CD14-positive monocyte (primary cell): ENCODE measurements around the gene POLDIP3. TPM values are rescaled to one million over a fixed set of nuclear protein-coding genes. Genes with fewer than 3 reads are reported as not detected.
A peak's percentile ranks its signal among the peaks of the same experiment; 100 is the strongest.

ENCODE experiments used
- DNase-seq, 3 donors: peaks; one replicate each; pipeline ENCODE4 v3.0.0-alpha.2; 2011 to 2022
- H2AFZ ChIP-seq: 2 replicates; pipeline ENCODE4 v1.6.0; 2012; ENCODE audit warnings: mild to moderate bottlenecking, low read depth, low read length, inconsistent platforms; ENCODE audit not compliant: insufficient read depth, poor library complexity, severe bottlenecking
- H3K27ac ChIP-seq, 2 donors: 1 replicate in 1 of 2; 2 replicates in 1 of 2; pipeline ENCODE4 v1.5.1; 2012 to 2013; ENCODE audit warnings: low read length in 2 of 2, control low read depth in 1 of 2, inconsistent platforms in 1 of 2, low read depth in 1 of 2, mild to moderate bottlenecking in 1 of 2
- H3K27me3 ChIP-seq, 2 donors: one replicate each; pipeline versions ENCODE4 v1.6.0 to v1.6.1; 2011 to 2013; ENCODE audit warnings: low read length in 2 of 2; ENCODE audit not compliant: control insufficient read depth in 2 of 2, insufficient read depth in 2 of 2
- H3K36me3 ChIP-seq, 2 donors: replicated peaks in 1 of 2; 1 replicate in 1 of 2; 2 replicates in 1 of 2; pipeline versions ENCODE4 v1.5.1 to v1.6.1; 2012 to 2013; ENCODE audit warnings: low read length in 2 of 2, control low read depth in 1 of 2, inconsistent platforms in 1 of 2, mild to moderate bottlenecking in 1 of 2; ENCODE audit not compliant: insufficient read depth in 2 of 2, control insufficient read depth in 1 of 2
- H3K4me1 ChIP-seq, 2 donors: 1 replicate in 1 of 2; 2 replicates in 1 of 2; pipeline versions ENCODE4 v1.5.1 to v1.6.1; 2012 to 2013; ENCODE audit warnings: low read length in 2 of 2, control low read depth in 1 of 2, inconsistent platforms in 1 of 2, mild to moderate bottlenecking in 1 of 2, moderate library complexity in 1 of 2; ENCODE audit not compliant: insufficient read depth in 2 of 2, control insufficient read depth in 1 of 2
- H3K4me2 ChIP-seq: replicated peaks from 2 replicates; pipeline ENCODE3; 2012; ENCODE audit warnings: low read length, moderate library complexity, mild to moderate bottlenecking; ENCODE audit not compliant: poor library complexity, severe bottlenecking; ENCODE audit errors: extremely low read depth
- H3K4me3 ChIP-seq, 3 experiments: fragments of 200-600 bp in 1 of 3; sonication (generic) in 1 of 3; replicated peaks in 1 of 3; 1 replicate in 2 of 3; 2 replicates in 1 of 3; pipeline ENCODE4 v1.5.1; 2011 to 2013; ENCODE audit warnings: low read length in 3 of 3, mild to moderate bottlenecking in 3 of 3, control low read depth in 2 of 3, low read depth in 2 of 3, inconsistent platforms in 1 of 3, moderate library complexity in 1 of 3
- H3K79me2 ChIP-seq: 2 replicates; pipeline ENCODE4 v1.6.0; 2012; ENCODE audit warnings: mild to moderate bottlenecking, control low read depth, inconsistent platforms, low read length, moderate library complexity; ENCODE audit not compliant: insufficient read depth
- H3K9ac ChIP-seq: 2 replicates; pipeline ENCODE4 v1.6.0; 2017; ENCODE audit warnings: low read length, mild to moderate bottlenecking; ENCODE audit not compliant: insufficient read depth, poor library complexity, severe bottlenecking
- H3K9me3 ChIP-seq, 2 donors: replicated peaks in 1 of 2; 1 replicate in 1 of 2; 2 replicates in 1 of 2; pipeline versions ENCODE4 v1.5.1 to v1.6.1; 2012 to 2013; ENCODE audit warnings: low read length in 2 of 2, control low read depth in 1 of 2; ENCODE audit not compliant: control insufficient read depth in 1 of 2, insufficient read depth in 1 of 2
- H4K20me1 ChIP-seq: 2 replicates; pipeline ENCODE4 v1.6.0; 2012; ENCODE audit warnings: mild to moderate bottlenecking, low read length, control low read depth, moderate library complexity; ENCODE audit not compliant: insufficient read depth
- H3K27ac Mint-ChIP-seq, 7 donors: one replicate each; pipeline ENCODE4 v1.8.0; 2020; ENCODE audit warnings: mild to moderate bottlenecking in 7 of 7, mixed read lengths in 7 of 7, moderate library complexity in 6 of 7, inconsistent platforms in 2 of 7
- H3K27me3 Mint-ChIP-seq, 3 donors: one replicate each; pipeline ENCODE4 v1.8.0; 2021 to 2022; ENCODE audit warnings: low read depth in 3 of 3, mild to moderate bottlenecking in 3 of 3, mixed read lengths in 3 of 3, moderate library complexity in 3 of 3, inconsistent platforms in 1 of 3
- H3K36me3 Mint-ChIP-seq, 2 donors: one replicate each; pipeline ENCODE4 v1.8.0; 2020; ENCODE audit warnings: mixed read lengths in 2 of 2, inconsistent platforms in 1 of 2, mild to moderate bottlenecking in 1 of 2
- H3K4me1 Mint-ChIP-seq: one replicate; pipeline ENCODE4 v1.8.0; 2020; ENCODE audit warnings: mild to moderate bottlenecking, mixed read lengths
- H3K4me3 Mint-ChIP-seq, 2 donors: one replicate each; pipeline ENCODE4 v1.8.0; 2020; ENCODE audit warnings: mild to moderate bottlenecking in 2 of 2, mixed read lengths in 2 of 2, moderate library complexity in 1 of 2
- H3K9me3 Mint-ChIP-seq, 7 donors: one replicate each; pipeline ENCODE4 v1.8.0; 2020 to 2022; ENCODE audit warnings: mixed read lengths in 7 of 7, mild to moderate bottlenecking in 6 of 7, moderate library complexity in 6 of 7, inconsistent platforms in 2 of 7
- WGBS: methylation state at CpG from one replicate; pipeline ENCODE4 v1.1.5; 2013; ENCODE audit warnings: missing lambda C conversion rate; ENCODE audit not compliant: insufficient coverage; 5-methylcytosine and 5-hydroxymethylcytosine counted together
- intact Hi-C, 2 donors: fragments of 100-400 bp; cut with micrococcal nuclease; formaldehyde crosslinking; loops; one replicate each; pipeline versions ENCODE4 v1.15.0 to v1.15.1; 2023
- polyA plus RNA-seq, 3 donors: library from polyadenylated mRNA; depleted of rRNA in 1 of 3; unstranded in 2 of 3; stranded (reverse) in 1 of 3; fragments of 300-500 nt in 2 of 3; fragments of >200 nt in 1 of 3; fragmentation: Illumina TruSeq in 2 of 3; gene quantifications; 1 replicate in 2 of 3; 2 replicates in 1 of 3; pipeline ENCODE4 v1.2.3, GENCODE V29; 2012 to 2021
- TF ChIP-seq, protein P1 (sequence below): fragments of 200-600 bp; IDR thresholded peaks from one replicate; pipeline ENCODE4 v1.8.0; 2022; ENCODE audit warnings: antibody characterized with exemption, mild to moderate bottlenecking

Gene POLDIP3
- polyA plus RNA-seq, 3 donors = 46.3 to 55.3 (median 53.8) TPM

DNA sequence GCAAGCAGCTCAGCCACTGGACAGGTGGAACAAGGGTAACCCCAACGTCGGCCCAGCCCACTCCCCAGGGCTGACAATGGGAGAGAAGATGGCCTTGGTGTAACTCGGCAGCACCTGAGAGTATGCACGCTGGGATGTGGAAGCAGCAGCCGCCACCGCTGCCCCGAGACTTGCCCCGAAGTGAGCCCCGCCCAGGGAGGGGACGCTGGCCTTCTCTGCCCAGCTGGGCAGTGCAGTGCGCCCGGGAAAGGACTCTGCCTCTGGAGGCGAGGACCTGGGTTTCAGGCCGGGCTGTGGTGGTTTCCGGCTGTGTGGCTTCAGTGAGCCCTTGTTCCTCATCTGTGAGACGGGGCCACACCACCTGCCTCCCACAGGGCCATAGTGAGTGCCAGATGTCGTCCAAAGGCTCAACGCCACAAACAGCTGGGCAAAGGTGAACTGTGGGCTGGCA is 8.6 kb upstream of the POLDIP3 start:
- H3K36me3 ChIP-seq = peaks cover 59 to 81% of the 10 kb centered on the region in 2 donors
- no peaks in the 10 kb centered on the region for H3K27me3 Mint-ChIP-seq
- H3K27me3 ChIP-seq = no peaks in the 10 kb centered on the region
- 64% methylated on average over 16 of the region's 18 CpGs for WGBS
- H2AFZ ChIP-seq = no peak overlapping the region
- H3K4me3 Mint-ChIP-seq = no peak overlapping the region
- peaks cover 0 to 2% (median 0%) of the 10 kb centered on the region in 7 donors for H3K9me3 Mint-ChIP-seq
- H3K36me3 Mint-ChIP-seq = peaks cover 53 to 89% of the 10 kb centered on the region in 2 donors
- peak overlapping the region in 1 of 2 donors; percentile 31 for H3K27ac ChIP-seq
- no peaks in the 10 kb centered on the region for H3K79me2 ChIP-seq
- H3K4me1 ChIP-seq = peaks cover 10% of the 10 kb centered on the region in 2 donors
- H3K9ac ChIP-seq = no peak overlapping the region
- H4K20me1 ChIP-seq = no peaks in the 10 kb centered on the region
- no peak overlapping the region for H3K4me2 ChIP-seq
- H3K9me3 ChIP-seq = no peaks in the 10 kb centered on the region
- TF ChIP-seq, protein P1, sequence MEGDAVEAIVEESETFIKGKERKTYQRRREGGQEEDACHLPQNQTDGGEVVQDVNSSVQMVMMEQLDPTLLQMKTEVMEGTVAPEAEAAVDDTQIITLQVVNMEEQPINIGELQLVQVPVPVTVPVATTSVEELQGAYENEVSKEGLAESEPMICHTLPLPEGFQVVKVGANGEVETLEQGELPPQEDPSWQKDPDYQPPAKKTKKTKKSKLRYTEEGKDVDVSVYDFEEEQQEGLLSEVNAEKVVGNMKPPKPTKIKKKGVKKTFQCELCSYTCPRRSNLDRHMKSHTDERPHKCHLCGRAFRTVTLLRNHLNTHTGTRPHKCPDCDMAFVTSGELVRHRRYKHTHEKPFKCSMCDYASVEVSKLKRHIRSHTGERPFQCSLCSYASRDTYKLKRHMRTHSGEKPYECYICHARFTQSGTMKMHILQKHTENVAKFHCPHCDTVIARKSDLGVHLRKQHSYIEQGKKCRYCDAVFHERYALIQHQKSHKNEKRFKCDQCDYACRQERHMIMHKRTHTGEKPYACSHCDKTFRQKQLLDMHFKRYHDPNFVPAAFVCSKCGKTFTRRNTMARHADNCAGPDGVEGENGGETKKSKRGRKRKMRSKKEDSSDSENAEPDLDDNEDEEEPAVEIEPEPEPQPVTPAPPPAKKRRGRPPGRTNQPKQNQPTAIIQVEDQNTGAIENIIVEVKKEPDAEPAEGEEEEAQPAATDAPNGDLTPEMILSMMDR = no peak
- intact Hi-C loops = no loop called here
- DNase-seq = peak in 1 of 3 donors; percentile 30
- peak overlapping the region in 1 of 7 donors; percentile 52 for H3K27ac Mint-ChIP-seq
- peaks cover 10% of the 10 kb centered on the region for H3K4me1 Mint-ChIP-seq
- H3K4me3 ChIP-seq = no peak overlapping the region

GRCh38 chr22:42622061-42622710 is 7.5 kb upstream of the POLDIP3 start:
- no peaks in the 10 kb centered on the region for H4K20me1 ChIP-seq
- WGBS = 96% methylated on average over 15 of the region's 20 CpGs
- H3K9me3 ChIP-seq = no peaks in the 10 kb centered on the region
- Mint-ChIP-seq H3K36me3 (peaks cover 43 to 78% of the 10 kb centered on the region in 2 donors), H3K4me3 (no peak overlapping the region), H3K9me3 (peaks cover 0 to 2% (median 0%) of the 10 kb centered on the region in 7 donors), H3K4me1 (peaks cover 15% of the 10 kb centered on the region), H3K27me3 (peaks cover 0 to 3% (median 0%) of the 10 kb centered on the region in 3 donors), H3K27ac (peak overlapping the region in 3 of 7 donors; percentile 15 to 33 (median 30))
- H3K27ac ChIP-seq = no peak overlapping the region
- peak in 1 of 3 donors; percentile 4 for DNase-seq
- TF ChIP-seq, protein P1 = no peak
- no peak overlapping the region for H3K4me2 ChIP-seq
- H3K27me3 ChIP-seq = no peaks in the 10 kb centered on the region
- H3K79me2 ChIP-seq = no peaks in the 10 kb centered on the region
- H3K9ac ChIP-seq = no peak overlapping the region
- no peak overlapping the region for H3K4me3 ChIP-seq
- H3K36me3 ChIP-seq = peaks cover 47 to 69% of the 10 kb centered on the region in 2 donors
- H2AFZ ChIP-seq = no peak overlapping the region
- intact Hi-C loops = no loop called here
- H3K4me1 ChIP-seq = peaks cover 10 to 14% of the 10 kb centered on the region in 2 donors
